GM12878 (cell line): ENCODE results near the gene HGS. TPM values are rescaled to one million over a fixed set of nuclear protein-coding genes. Genes with fewer than 3 reads are reported as not detected.

Experiments
- ATAC-seq: fragments of 200-7000 bp; cut with Tn5 transposase; 3 replicates; pipeline ENCODE4 v1.9.1; 2020; ENCODE audit warnings: mild to moderate bottlenecking, moderate library complexity
- BruUV-seq: library from RNA; stranded (reverse); fragments of 400-500 nt; replicated peaks from 2 replicates; lab custom pipeline; 2021; lab: Mats Ljungman, UMichigan
- CTCF ChIA-PET: fragments of 300-600 bp; sonication (Branson Sonifier 250); formaldehyde crosslinking; extraction: SDS; loops from one replicate; lab custom pipeline; 2021; ENCODE audit warnings: inconsistent platforms; lab: Yijun Ruan, JAX
- POLR2A ChIA-PET: fragments of 350-600 bp; formaldehyde crosslinking; extraction: SDS; loops from one replicate; lab custom pipeline; 2021; ENCODE audit warnings: inconsistent platforms; lab: Charles Lee
- RAD21 ChIA-PET: fragments of 300-600 bp; sonication (Branson Sonifier 250); formaldehyde crosslinking; loops from one replicate; lab custom pipeline; 2023; ENCODE audit warnings: antibody characterized with exemption; ENCODE audit not compliant: unreplicated experiment; lab: Charles Lee
- SMC1A ChIA-PET: fragments of 300-600 bp; sonication (Branson Sonifier 250); formaldehyde crosslinking; loops from one replicate; lab custom pipeline; 2023; ENCODE audit not compliant: unreplicated experiment, uncharacterized antibody; lab: Charles Lee
- DNase-seq: peaks from one replicate; pipeline ENCODE4 v3.0.0-alpha.2; 2011; ENCODE audit warnings: low read depth, low spot score
- FAIRE-seq: peaks from 3 replicates; lab custom pipeline; 2011; peaks lifted over from hg19 to GRCh38; lab: Jason Lieb, UNC
- H2AFZ ChIP-seq: 2 replicates; pipeline ENCODE4 v1.6.0; 2011; ENCODE audit warnings: low read depth, low read length, control low read depth; ENCODE audit not compliant: control insufficient read depth
- H3K27ac ChIP-seq: 2 replicates; pipeline ENCODE4 v1.5.1; 2011; ENCODE audit warnings: control low read depth; ENCODE audit not compliant: control insufficient read depth, insufficient read depth
- H3K27me3 ChIP-seq, 2 experiments: replicated peaks in 1 of 2; 2 replicates each; pipeline versions ENCODE4 v1.6.0 to v1.6.1; 2011; ENCODE audit warnings: low read length in 1 of 2; ENCODE audit not compliant: control insufficient read depth in 2 of 2, insufficient read depth in 2 of 2
- H3K36me3 ChIP-seq, 2 experiments: 2 replicates each; pipeline ENCODE4 v1.5.1; 2011; ENCODE audit warnings: low read length in 1 of 2; ENCODE audit not compliant: control insufficient read depth in 2 of 2, insufficient read depth in 2 of 2
- H3K4me1 ChIP-seq: 2 replicates; pipeline ENCODE4 v1.6.1; 2011; ENCODE audit warnings: mild to moderate bottlenecking, low read length, moderate library complexity, mixed read lengths; ENCODE audit not compliant: control insufficient read depth, insufficient read depth
- H3K4me2 ChIP-seq: 2 replicates; pipeline ENCODE4 v1.6.0; 2011; ENCODE audit warnings: control low read depth; ENCODE audit not compliant: control insufficient read depth, insufficient read depth
- H3K4me3 ChIP-seq: fragments of 200-600 bp; sonication (generic); 2 replicates; pipeline ENCODE4 v1.5.1; 2016
- H3K79me2 ChIP-seq: 2 replicates; pipeline ENCODE4 v1.6.0; 2011; ENCODE audit warnings: low read length; ENCODE audit not compliant: control insufficient read depth, insufficient read depth
- H3K9ac ChIP-seq: 2 replicates; pipeline ENCODE4 v1.8.0; 2011; ENCODE audit warnings: low read length, control low read depth, mixed read lengths; ENCODE audit not compliant: control insufficient read depth, insufficient read depth
- H3K9me3 ChIP-seq: replicated peaks from 3 replicates; pipeline ENCODE4 v1.5.1; 2011; ENCODE audit warnings: mild to moderate bottlenecking, low read length; ENCODE audit not compliant: control insufficient read depth, insufficient read depth
- H4K20me1 ChIP-seq: 2 replicates; pipeline ENCODE4 v1.6.0; 2011; ENCODE audit not compliant: control insufficient read depth, insufficient read depth
- ATF2 ChIP-seq: IDR thresholded peaks from 2 replicates; pipeline ENCODE4 v1.6.1; 2012; ENCODE audit warnings: low read length, inconsistent platforms
- ATF7 ChIP-seq: fragments of 450-650 bp; IDR thresholded peaks from 2 replicates; pipeline ENCODE4 v1.6.1; 2016; ENCODE audit warnings: low read depth, mild to moderate bottlenecking
- BRCA1 ChIP-seq: IDR thresholded peaks from 2 replicates; pipeline ENCODE4 v1.6.1; 2011; ENCODE audit warnings: low read depth, low read length, improper control_type of control experiment
- CREM ChIP-seq: IDR thresholded peaks from 2 replicates; pipeline ENCODE4 v1.6.1; 2014; ENCODE audit warnings: antibody characterized with exemption, low read depth
- CTCF ChIP-seq, 3 experiments: IDR thresholded peaks in 2 of 3; conservative IDR thresholded peaks in 1 of 3; 2 replicates each; pipeline ENCODE4 v1.5.1; 2011; ENCODE audit warnings: low read depth in 3 of 3, low read length in 3 of 3, mild to moderate bottlenecking in 3 of 3, control low read depth in 2 of 3, moderate library complexity in 2 of 3, inconsistent platforms in 1 of 3, mixed read lengths in 1 of 3; ENCODE audit not compliant: control insufficient read depth in 2 of 3, insufficient read depth in 1 of 3; ENCODE audit errors: extremely low read depth in 1 of 3
- IRF4 ChIP-seq: IDR thresholded peaks from 2 replicates; pipeline ENCODE4 v1.6.1; 2011; ENCODE audit warnings: low read depth, low read length
- KAT2A ChIP-seq: conservative IDR thresholded peaks from 2 replicates; pipeline ENCODE4 v1.6.1; 2011; ENCODE audit warnings: low read depth, low read length; ENCODE audit not compliant: control insufficient read depth
- KLF5 ChIP-seq: fragments of 450-650 bp; IDR thresholded peaks from 2 replicates; pipeline ENCODE4 v1.6.1; 2014; ENCODE audit warnings: mild to moderate bottlenecking; ENCODE audit not compliant: partially characterized antibody
- NFYA ChIP-seq: IDR thresholded peaks from 2 replicates; pipeline ENCODE4 v1.6.1; 2011; ENCODE audit warnings: low read depth, mild to moderate bottlenecking, low read length, improper control_type of control experiment, borderline replicate concordance
- RELB ChIP-seq: fragments of 450-650 bp; IDR thresholded peaks from 2 replicates; pipeline ENCODE4 v1.6.1; 2017; ENCODE audit warnings: low read depth, mild to moderate bottlenecking, moderate library complexity
- YBX1 ChIP-seq: fragments of 450-650 bp; IDR thresholded peaks from 2 replicates; pipeline ENCODE4 v1.6.1; 2016; ENCODE audit warnings: antibody characterized with exemption
- ZBED1 ChIP-seq: IDR thresholded peaks from 2 replicates; pipeline ENCODE4 v1.6.1; 2016; ENCODE audit warnings: borderline replicate concordance
- ZNF592 ChIP-seq: fragments of 450-650 bp; IDR thresholded peaks from 2 replicates; pipeline ENCODE4 v1.6.1; 2017; ENCODE audit warnings: mild to moderate bottlenecking, moderate library complexity
- WGBS: methylation state at CpG from one replicate; pipeline ENCODE4 v1.1.6; 2016; ENCODE audit warnings: low lambda C conversion rate; ENCODE audit not compliant: insufficient replicate concordance, insufficient coverage; ENCODE audit errors: missing lambda C conversion rate; 5-methylcytosine and 5-hydroxymethylcytosine counted together
- in situ Hi-C: fragments of 300-500 bp; cut with MboI; formaldehyde crosslinking; loops from 9 replicates; pipeline ENCODE4 v1.14.3; 2018; ENCODE audit warnings: mixed read lengths
- intact Hi-C: fragments of 100-400 bp; cut with micrococcal nuclease; formaldehyde crosslinking; loops from one replicate; pipeline ENCODE4 v1.14.2; 2022; ENCODE audit not compliant: unreplicated experiment
- polyA plus RNA-seq, 11 experiments: library from polyadenylated mRNA; depleted of rRNA in 4 of 11; unstranded in 6 of 11; stranded (reverse) in 5 of 11; fragments of >200 nt; fragmentation: Nextera tagmentation in 4 of 11; fragmentation: Illumina TruSeq in 1 of 11; extraction: Ambion mirVana in 4 of 11; extraction: Trizol in 1 of 11; gene quantifications; 1 replicate in 1 of 11; 2 replicates in 10 of 11; pipeline versions ENCODE4 v1.2.1 to v1.2.3, GENCODE V29; 2011 to 2016; ENCODE audit warnings: inconsistent platforms in 2 of 11, missing spikeins in 2 of 11, low read depth in 1 of 11
- total RNA-seq, 4 experiments: library from RNA; depleted of rRNA in 3 of 4; stranded (reverse); fragments of >200 nt in 3 of 4; fragmentation: Illumina TruSeq in 1 of 4; extraction: Trizol in 1 of 4; gene quantifications; 2 replicates each; pipeline versions ENCODE4 v1.2.1 to v1.2.3, GENCODE V29; 2013 to 2021

HGS gene
- total and polyA plus RNA-seq, 10 of the 15 experiments (the other 5 are each of a cell fraction or from before 2014, with no cell fraction given) = 2.2 to 85.6 (median 55.3) TPM

GRCh38 chr17:81691608-81692007, 7.8 kb downstream of the HGS start:
- ATAC-seq (no peak), DNase-seq (no peak), FAIRE-seq (no peak)
- no peak for TF ChIP-seq ATF2
- TF ChIP-seq IRF4 = no peak
- TF ChIP-seq RELB = no peak
- TF ChIP-seq NFYA = no peak
- no peak for TF ChIP-seq ZNF592
- TF ChIP-seq KAT2A = no peak
- no peak for TF ChIP-seq BRCA1
- no peak for TF ChIP-seq KLF5
- no peak for TF ChIP-seq CREM
- TF ChIP-seq YBX1 = no peak
- no peak for TF ChIP-seq CTCF (IDR thresholded peaks at IDR 0.05 in 2 of 3, conservative IDR thresholded peaks at IDR 0.05 in 1 of 3; ENCODE audit: control insufficient read depth in 2 of 3, extremely low read depth in 1 of 3, insufficient read depth in 1 of 3, low read depth in 3 of 3, low read length in 3 of 3)
- TF ChIP-seq ZBED1 = no peak
- no peak for TF ChIP-seq ATF7
- Histone ChIP-seq H4K20me1 (no peaks in the 10 kb centered on the region; the same call in 1 of the 2 replicates), H3K27me3 (no peaks in the 10 kb centered on the region), H3K9ac (no peak overlapping the region), H3K36me3 (peaks cover 11 to 63% of the 10 kb centered on the region in 2 experiments; a peak in 3 of 4 replicates), H3K4me3 (no peak overlapping the region), H2AFZ (no peak overlapping the region), H3K4me1 (no peaks in the 10 kb centered on the region), H3K4me2 (no peak overlapping the region), H3K9me3 (no peaks in the 10 kb centered on the region), H3K79me2 (no peaks in the 10 kb centered on the region; the same call in none of the 2 replicates), H3K27ac (no peak overlapping the region)
- no TSS peak for BruUV-seq
- intact Hi-C loops = no loop called here
- 94% methylated on average over 20 of the region's 20 CpGs for WGBS
- ChIA-PET CTCF (no interaction called here), SMC1A (no interaction called here), POLR2A (no interaction called here), RAD21 (no interaction called here)
- in situ Hi-C loops = no loop called here
